GM21360 (cell line): ENCODE data around the gene AEBP1.

ENCODE experiments used
- ATAC-seq: cut with Tn5 transposase; IDR thresholded peaks from one replicate; pipeline ENCODE4 v1.9.1; 2021; ENCODE audit warnings: mild to moderate bottlenecking, moderate library complexity; ENCODE audit not compliant: unreplicated experiment

The AEBP1 gene

DNA sequence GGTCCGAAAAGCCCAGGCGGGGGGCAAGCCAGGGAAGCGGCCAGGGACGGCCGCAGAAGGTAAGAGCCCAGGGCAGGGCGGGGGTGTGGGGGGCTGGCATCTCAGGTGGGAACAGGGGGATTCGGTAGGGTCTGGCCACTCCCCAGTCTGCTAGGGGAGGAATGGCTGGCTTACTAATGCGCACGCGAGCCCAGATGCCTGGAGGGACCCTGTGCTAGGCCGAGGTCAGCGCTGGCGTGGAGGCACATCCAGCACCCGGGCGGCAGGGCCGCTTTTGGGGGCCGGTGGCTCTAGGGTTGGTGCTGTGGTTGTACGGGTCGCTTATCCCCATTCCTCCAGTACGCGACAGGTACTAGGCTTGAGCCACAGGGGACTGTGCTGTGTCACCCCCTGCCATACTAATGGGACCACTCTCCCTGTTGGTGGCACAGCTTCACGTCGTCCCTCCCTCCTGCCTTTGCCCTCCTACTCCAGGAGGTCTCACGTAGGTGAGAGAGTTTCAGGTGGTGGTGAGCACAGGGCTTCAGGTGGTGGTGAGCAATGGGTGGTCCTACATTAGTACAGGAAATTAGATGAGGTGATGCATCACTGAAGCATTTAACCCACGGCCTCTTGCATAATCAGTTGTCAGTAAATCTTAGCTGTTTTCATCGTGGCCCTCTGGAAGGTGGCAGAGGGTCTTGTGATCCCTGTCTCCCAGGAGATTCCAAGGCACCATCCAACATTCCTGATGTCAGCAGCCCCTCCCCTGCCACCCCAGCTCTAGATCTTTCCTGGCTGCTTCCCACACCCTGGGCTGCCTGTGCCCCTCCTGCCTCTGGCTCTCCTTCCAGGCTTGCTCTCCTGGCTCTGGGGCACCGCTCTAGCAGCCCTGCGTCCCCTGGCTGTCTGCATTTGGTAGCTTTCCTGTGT is 971 bp downstream of the AEBP1 start:
- ATAC-seq = no peak

DNA sequence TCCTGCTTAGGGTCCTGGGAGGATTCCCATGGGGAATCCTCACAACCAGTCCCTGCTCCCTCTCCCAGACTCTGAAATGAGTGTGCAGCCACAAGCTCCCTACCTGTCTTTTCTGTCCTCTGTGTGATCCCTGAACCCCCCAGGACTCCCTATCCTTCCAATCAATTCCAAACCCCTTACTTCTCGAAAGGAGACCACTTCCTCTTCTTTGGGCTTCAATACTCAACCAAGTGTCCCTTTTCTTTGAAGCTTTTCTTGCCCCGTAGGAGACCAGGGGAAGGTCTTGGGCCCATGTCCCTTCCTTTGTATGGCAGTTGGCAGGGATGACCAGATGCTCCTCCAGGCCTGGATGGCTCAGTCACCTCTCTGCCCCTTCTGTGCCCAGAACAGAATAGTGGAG is 1.7 kb downstream of the AEBP1 start:
- ATAC-seq = no peak

DNA sequence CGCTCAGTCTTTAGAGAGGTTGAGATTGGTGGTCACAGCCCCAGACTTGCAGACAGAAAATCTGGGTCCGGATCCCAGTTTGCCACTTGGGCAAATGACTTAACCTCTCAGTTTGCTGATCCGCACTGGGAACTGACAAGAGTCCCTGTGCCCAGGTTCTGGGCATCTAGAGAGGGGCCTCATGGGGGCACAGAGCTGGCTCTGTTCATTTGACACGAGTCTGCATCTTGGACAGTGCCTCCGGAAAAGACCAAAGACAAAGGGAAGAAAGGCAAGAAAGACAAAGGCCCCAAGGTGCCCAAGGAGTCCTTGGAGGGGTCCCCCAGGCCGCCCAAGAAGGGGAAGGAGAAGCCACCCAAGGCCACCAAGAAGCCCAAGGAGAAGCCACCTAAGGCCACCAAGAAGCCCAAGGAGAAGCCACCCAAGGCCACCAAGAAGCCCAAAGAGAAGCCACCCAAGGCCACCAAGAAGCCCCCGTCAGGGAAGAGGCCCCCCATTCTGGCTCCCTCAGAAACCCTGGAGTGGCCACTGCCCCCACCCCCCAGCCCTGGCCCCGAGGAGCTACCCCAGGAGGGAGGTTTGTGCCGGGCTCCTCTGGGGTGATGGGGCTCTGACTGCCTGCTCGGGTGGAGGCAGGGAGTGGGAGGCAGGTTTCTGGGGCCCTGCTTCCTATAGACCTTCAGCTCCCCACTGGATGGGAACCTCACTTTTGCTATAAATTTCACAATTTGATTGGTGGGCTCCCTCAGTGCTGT is 2.3 kb downstream of the AEBP1 start:
- ATAC-seq = no peak

DNA sequence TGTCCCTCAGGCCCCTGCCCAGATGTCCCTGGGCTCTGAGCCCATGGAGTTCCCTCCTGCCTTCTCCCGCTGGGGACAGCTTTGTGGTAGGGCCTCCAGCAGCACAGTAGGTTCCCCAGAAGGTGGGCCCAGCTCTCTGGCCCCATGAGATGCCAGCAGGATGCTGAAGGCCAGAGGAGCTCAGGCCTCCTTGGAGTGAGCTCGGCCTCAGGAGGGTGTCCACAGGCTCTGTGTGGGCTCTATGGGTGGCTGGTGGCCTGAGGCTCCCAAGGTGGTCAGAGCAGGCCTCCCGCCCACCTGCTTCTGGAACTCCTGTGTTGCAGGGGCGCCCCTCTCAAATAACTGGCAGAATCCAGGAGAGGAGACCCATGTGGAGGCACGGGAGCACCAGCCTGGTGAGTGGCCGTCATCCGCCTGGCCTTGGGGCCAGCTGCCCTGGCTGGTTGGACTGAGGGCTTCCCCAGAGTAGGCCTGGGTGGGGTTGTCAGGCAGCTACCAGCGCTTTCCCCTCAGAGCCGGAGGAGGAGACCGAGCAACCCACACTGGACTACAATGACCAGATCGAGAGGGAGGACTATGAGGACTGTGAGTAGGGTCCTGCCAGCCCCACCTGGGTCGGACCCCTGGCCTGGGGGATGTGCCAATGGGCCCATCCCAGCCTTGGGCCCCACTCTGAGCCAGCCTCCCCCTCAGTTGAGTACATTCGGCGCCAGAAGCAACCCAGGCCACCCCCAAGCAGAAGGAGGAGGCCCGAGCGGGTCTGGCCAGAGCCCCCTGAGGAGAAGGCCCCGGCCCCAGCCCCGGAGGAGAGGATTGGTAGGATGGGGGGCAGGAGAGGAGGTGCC is 3.2 kb downstream of the AEBP1 start:
- ATAC-seq = no peak

DNA sequence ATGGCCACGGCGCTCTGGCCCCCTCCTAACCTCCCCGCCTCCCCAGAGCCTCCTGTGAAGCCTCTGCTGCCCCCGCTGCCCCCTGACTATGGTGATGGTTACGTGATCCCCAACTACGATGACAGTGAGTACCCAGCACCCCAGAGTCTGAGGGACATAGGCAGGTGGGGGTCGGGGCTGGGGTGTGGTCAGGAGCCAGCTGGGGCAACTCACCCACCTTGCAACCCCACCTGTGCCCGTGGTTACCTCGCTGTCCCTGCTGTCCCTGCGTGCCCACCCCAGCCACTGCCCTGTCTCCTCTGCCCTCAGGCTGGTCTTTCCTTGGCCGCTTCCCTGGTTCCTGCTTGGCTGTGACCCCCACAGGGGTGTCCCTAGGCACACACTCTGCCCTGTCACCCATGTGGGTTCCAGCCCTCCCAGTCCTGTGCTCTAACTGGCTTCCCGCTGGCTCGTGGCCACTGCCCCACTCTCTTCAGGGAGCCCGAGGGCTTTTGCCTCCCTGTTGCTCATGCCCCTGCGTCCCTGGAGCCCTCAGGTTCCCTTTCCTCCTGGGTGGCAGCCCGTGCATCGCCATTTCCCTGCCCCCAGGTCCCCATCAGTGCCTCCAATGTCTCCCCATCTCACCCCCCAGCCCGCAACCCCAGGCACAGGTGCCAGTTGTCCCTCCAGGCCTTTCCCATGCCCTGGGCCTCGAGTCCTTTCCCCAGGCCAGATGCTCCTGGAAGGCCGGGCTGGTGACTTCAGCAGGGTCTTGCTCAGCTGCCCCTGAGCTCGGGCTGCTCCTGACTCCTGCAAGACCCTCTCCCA is 4.0 kb downstream of the AEBP1 start:
- ATAC-seq = no peak

DNA sequence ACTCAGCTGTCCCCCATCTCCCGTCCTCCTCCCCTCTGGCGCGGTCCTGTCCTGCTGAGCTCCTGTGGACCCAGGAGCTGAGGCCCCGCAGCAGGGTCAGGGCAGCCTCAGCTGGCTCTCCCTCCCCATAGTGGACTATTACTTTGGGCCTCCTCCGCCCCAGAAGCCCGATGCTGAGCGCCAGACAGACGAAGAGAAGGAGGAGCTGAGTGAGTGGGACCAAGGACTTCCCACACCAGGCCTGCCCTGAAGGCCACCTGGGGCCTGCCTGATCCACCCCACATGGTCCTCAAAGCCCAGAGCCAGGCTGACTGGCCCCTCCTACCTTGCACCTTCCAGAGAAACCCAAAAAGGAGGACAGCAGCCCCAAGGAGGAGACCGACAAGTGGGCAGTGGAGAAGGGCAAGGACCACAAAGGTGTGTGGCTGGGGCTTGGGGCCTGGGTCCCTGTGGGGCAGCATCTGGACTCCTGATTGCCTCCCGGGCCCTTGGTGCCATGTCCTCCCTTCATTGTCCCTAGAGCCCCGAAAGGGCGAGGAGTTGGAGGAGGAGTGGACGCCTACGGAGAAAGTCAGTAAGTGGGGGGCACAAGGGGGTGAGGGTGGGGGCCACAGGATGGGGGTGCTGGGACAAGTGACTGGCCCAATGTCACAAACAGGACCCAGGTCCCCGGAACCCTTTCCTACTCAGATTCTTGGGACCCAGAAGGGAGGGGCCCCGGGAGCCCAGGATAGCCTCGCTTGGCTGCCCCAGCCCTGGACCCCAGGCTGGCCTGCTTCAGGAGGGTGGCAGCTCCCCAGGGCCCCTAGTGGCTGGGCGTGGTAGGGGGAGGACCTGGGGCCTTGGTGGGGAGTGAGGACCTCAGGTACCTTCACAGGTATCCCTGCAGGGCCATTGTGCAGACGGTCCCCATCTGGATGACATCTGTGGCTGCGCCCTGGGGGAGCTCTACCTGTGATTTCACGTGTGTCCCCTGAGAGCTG is 4.9 kb downstream of the AEBP1 start:
- no peak for ATAC-seq

DNA sequence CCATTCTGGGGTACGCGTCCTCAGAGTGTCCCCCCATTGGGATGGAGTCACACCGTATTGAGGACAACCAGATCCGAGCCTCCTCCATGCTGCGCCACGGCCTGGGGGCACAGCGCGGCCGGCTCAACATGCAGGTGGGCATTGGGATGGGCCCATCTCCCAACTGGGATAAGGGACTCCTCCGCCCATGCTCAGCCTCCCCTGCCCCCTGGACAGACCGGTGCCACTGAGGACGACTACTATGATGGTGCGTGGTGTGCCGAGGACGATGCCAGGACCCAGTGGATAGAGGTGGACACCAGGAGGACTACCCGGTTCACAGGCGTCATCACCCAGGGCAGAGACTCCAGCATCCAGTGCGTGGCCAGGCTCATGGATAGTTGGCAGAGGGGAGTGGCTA is 5.8 kb downstream of the AEBP1 start:
- no peak for ATAC-seq

DNA sequence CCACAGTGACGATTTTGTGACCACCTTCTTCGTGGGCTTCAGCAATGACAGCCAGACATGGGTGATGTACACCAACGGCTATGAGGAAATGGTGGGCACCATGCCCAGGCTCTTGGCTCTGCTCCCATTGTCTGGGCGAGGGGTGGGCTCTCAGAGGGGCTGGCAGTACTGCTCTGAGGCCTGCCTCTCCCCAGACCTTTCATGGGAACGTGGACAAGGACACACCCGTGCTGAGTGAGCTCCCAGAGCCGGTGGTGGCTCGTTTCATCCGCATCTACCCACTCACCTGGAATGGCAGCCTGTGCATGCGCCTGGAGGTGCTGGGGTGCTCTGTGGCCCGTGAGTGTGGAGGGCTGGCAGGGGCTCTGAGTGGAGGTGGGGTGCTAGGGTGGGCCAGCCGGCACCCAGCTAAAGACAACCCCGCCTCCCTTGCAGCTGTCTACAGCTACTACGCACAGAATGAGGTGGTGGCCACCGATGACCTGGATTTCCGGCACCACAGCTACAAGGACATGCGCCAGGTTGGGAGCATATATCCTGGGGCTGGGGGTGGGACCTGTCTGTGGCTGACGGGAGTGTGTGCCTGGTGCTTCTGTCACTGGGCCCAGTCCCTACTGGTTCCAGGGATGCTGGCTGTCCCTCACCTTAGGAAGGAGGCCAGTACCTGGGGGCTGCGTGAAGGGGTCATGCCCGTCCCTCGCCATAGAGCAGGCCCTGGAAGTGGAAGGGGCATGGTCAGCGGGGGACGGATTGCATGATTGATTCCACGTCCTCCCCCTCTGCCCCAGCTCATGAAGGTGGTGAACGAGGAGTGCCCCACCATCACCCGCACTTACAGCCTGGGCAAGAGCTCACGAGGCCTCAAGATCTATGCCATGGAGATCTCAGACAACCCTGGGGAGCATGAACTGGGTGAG is 6.8 kb downstream of the AEBP1 start:
- no peak for ATAC-seq

DNA sequence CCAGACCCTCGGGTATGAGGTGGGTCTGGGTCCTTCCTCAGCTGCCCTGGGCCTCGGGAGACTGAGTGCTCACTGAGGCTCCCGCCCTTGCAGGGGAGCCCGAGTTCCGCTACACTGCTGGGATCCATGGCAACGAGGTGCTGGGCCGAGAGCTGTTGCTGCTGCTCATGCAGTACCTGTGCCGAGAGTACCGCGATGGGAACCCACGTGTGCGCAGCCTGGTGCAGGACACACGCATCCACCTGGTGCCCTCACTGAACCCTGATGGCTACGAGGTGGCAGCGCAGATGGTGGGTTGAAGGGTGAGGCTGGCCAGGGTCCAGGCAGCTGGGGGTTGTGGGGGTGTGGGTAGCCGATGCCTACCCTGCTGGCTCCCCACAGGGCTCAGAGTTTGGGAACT is 7.6 kb downstream of the AEBP1 start:
- no peak for ATAC-seq

DNA sequence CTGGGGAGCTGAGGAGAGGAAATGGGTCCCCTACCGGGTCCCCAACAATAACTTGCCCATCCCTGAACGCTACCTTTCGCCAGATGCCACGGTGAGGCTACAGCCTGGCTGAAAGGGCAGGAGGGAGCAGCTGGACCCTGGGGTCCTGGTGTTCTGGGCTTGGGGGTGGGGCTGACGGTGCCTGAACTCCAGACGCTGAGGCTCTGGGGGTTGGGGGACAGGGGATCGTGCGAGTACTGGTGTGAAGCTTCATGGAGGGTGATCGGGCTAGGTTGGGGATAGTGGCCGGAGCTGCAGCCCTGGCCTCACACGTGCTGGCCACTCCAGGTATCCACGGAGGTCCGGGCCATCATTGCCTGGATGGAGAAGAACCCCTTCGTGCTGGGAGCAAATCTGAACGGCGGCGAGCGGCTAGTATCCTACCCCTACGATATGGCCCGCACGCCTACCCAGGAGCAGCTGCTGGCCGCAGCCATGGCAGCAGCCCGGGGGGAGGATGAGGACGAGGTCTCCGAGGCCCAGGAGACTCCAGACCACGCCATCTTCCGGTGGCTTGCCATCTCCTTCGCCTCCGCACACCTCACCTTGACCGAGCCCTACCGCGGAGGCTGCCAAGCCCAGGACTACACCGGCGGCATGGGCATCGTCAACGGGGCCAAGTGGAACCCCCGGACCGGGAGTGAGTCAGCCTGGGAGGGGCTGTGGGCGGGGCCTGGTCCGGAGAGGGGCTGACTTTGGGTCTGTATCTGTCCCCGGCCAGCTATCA is 8.3 kb downstream of the AEBP1 start:
- ATAC-seq = no peak

DNA sequence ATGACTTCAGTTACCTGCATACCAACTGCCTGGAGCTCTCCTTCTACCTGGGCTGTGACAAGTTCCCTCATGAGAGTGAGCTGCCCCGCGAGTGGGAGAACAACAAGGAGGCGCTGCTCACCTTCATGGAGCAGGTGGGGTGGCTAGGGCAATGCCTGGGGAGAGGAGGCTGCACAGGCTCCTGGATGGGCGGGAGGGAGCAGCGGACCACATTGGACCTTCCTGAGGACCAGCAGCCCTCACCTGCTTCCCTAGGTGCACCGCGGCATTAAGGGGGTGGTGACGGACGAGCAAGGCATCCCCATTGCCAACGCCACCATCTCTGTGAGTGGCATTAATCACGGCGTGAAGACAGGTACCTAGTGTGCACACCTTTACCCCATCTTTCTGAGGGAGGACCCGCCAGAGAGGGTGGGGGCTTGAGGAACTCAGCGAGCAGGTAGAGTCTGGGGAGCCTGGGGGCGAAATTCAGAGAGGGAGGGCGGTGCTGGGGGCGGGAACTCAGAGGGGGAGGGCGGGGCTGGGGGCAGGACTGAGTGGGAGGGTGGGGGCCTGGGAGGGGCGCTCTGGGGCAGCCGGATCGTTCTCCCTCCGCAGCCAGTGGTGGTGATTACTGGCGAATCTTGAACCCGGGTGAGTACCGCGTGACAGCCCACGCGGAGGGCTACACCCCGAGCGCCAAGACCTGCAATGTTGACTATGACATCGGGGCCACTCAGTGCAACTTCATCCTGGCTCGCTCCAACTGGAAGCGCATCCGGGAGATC is 9.0 kb downstream of the AEBP1 start:
- ATAC-seq = no peak

DNA sequence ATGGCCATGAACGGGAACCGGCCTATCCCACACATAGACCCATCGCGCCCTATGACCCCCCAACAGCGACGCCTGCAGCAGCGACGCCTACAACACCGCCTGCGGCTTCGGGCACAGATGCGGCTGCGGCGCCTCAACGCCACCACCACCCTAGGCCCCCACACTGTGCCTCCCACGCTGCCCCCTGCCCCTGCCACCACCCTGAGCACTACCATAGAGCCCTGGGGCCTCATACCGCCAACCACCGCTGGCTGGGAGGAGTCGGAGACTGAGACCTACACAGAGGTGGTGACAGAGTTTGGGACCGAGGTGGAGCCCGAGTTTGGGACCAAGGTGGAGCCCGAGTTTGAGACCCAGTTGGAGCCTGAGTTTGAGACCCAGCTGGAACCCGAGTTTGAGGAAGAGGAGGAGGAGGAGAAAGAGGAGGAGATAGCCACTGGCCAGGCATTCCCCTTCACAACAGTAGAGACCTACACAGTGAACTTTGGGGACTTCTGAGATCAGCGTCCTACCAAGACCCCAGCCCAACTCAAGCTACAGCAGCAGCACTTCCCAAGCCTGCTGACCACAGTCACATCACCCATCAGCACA is 9.7 kb downstream of the AEBP1 start:
- ATAC-seq = no peak

DNA sequence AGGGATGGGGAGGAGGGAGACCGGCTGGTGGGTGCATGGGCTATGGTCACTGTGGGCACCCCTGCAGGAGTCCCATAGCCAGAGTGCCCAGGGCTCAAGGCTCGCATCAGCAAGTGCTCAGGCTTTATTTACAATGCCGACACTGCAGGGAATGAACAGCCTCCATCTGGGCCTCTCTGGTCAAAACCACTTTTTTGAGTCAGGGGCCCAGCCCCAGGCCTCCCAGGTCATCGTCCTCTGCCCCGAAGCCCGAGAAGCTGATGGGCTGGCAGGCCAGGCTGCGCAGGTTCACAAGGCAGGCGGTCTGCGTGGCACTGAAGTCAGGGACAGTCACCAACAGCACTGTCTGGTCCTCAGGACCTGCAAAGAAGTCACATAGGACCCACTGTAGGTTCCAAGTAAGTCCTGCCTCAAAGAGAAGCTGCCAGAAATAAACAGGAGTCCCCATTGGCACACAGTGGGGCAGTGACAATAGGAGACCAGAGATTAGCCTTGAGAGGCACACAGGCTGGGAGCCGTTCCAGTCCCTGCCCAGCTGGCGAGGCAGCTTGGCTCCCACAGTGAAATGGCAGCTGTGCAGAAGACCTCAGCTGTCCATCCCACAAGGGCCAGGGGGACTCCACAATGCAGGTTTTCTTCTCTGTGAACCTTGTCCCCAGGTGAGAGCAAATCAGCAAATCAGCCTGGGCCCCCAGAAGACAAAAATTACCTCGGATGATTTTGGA is 10.6 kb downstream of the AEBP1 start:
- no peak for ATAC-seq

DNA sequence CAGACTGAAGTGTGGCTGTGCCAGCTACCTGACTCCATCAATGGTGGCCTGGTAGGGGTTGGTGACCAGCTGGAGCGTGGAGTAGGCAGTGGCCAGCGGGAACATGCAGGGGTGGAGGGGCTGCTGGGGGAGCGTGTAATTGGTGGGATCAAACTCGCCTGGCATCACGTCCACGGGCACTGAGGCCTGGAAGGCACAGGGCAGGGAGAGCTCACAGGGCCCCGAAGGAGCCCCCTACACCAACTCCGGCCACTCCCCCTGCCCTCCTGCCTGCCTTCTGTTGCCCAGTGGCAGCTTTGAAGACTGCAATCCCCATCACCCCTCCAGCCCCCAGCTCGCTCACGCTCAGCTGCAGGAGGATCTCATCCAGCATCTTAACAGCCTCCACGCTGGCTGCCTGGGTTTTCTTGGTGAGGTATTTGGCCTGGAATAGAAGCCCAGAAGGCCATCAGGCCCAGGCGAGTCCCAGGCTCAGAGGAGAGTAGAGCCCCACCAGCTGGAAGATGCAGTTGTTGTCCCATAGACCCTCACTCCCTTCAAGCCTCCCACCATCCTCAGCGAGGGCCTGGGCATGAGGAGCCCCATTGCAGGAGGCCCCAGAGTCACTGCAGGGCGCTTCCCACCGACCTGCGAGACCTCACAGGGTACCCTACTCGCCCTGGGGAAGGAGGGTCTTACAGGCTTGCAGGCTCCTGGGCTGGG is 12.1 kb downstream of the AEBP1 start:
- ATAC-seq = no peak
